CD14-positive monocyte (primary cell): ENCODE results near the gene HARBI1. TPM values are rescaled to one million over a fixed set of nuclear protein-coding genes. Genes with fewer than 3 reads are reported as not detected.

Experiments
- DNase-seq, 3 donors: peaks; one replicate each; pipeline ENCODE4 v3.0.0-alpha.2; 2011 to 2022
- H2AFZ ChIP-seq: 2 replicates; pipeline ENCODE4 v1.6.0; 2012; ENCODE audit warnings: mild to moderate bottlenecking, low read depth, low read length, inconsistent platforms; ENCODE audit not compliant: insufficient read depth, poor library complexity, severe bottlenecking
- H3K27ac ChIP-seq, 2 donors: 1 replicate in 1 of 2; 2 replicates in 1 of 2; pipeline ENCODE4 v1.5.1; 2012 to 2013; ENCODE audit warnings: low read length in 2 of 2, control low read depth in 1 of 2, inconsistent platforms in 1 of 2, low read depth in 1 of 2, mild to moderate bottlenecking in 1 of 2
- H3K27me3 ChIP-seq, 2 donors: one replicate each; pipeline versions ENCODE4 v1.6.0 to v1.6.1; 2011 to 2013; ENCODE audit warnings: low read length in 2 of 2; ENCODE audit not compliant: control insufficient read depth in 2 of 2, insufficient read depth in 2 of 2
- H3K36me3 ChIP-seq, 2 donors: replicated peaks in 1 of 2; 1 replicate in 1 of 2; 2 replicates in 1 of 2; pipeline versions ENCODE4 v1.5.1 to v1.6.1; 2012 to 2013; ENCODE audit warnings: low read length in 2 of 2, control low read depth in 1 of 2, inconsistent platforms in 1 of 2, mild to moderate bottlenecking in 1 of 2; ENCODE audit not compliant: insufficient read depth in 2 of 2, control insufficient read depth in 1 of 2
- H3K4me1 ChIP-seq, 2 donors: 1 replicate in 1 of 2; 2 replicates in 1 of 2; pipeline versions ENCODE4 v1.5.1 to v1.6.1; 2012 to 2013; ENCODE audit warnings: low read length in 2 of 2, control low read depth in 1 of 2, inconsistent platforms in 1 of 2, mild to moderate bottlenecking in 1 of 2, moderate library complexity in 1 of 2; ENCODE audit not compliant: insufficient read depth in 2 of 2, control insufficient read depth in 1 of 2
- H3K4me2 ChIP-seq: replicated peaks from 2 replicates; pipeline ENCODE3; 2012; ENCODE audit warnings: low read length, moderate library complexity, mild to moderate bottlenecking; ENCODE audit not compliant: poor library complexity, severe bottlenecking; ENCODE audit errors: extremely low read depth
- H3K4me3 ChIP-seq, 3 experiments: fragments of 200-600 bp in 1 of 3; sonication (generic) in 1 of 3; replicated peaks in 1 of 3; 1 replicate in 2 of 3; 2 replicates in 1 of 3; pipeline ENCODE4 v1.5.1; 2011 to 2013; ENCODE audit warnings: low read length in 3 of 3, mild to moderate bottlenecking in 3 of 3, control low read depth in 2 of 3, low read depth in 2 of 3, inconsistent platforms in 1 of 3, moderate library complexity in 1 of 3
- H3K79me2 ChIP-seq: 2 replicates; pipeline ENCODE4 v1.6.0; 2012; ENCODE audit warnings: mild to moderate bottlenecking, control low read depth, inconsistent platforms, low read length, moderate library complexity; ENCODE audit not compliant: insufficient read depth
- H3K9ac ChIP-seq: 2 replicates; pipeline ENCODE4 v1.6.0; 2017; ENCODE audit warnings: low read length, mild to moderate bottlenecking; ENCODE audit not compliant: insufficient read depth, poor library complexity, severe bottlenecking
- H3K9me3 ChIP-seq, 2 donors: replicated peaks in 1 of 2; 1 replicate in 1 of 2; 2 replicates in 1 of 2; pipeline versions ENCODE4 v1.5.1 to v1.6.1; 2012 to 2013; ENCODE audit warnings: low read length in 2 of 2, control low read depth in 1 of 2; ENCODE audit not compliant: control insufficient read depth in 1 of 2, insufficient read depth in 1 of 2
- H4K20me1 ChIP-seq: 2 replicates; pipeline ENCODE4 v1.6.0; 2012; ENCODE audit warnings: mild to moderate bottlenecking, low read length, control low read depth, moderate library complexity; ENCODE audit not compliant: insufficient read depth
- H3K27ac Mint-ChIP-seq, 7 donors: one replicate each; pipeline ENCODE4 v1.8.0; 2020; ENCODE audit warnings: mild to moderate bottlenecking in 7 of 7, mixed read lengths in 7 of 7, moderate library complexity in 6 of 7, inconsistent platforms in 2 of 7
- H3K27me3 Mint-ChIP-seq, 3 donors: one replicate each; pipeline ENCODE4 v1.8.0; 2021 to 2022; ENCODE audit warnings: low read depth in 3 of 3, mild to moderate bottlenecking in 3 of 3, mixed read lengths in 3 of 3, moderate library complexity in 3 of 3, inconsistent platforms in 1 of 3
- H3K36me3 Mint-ChIP-seq, 2 donors: one replicate each; pipeline ENCODE4 v1.8.0; 2020; ENCODE audit warnings: mixed read lengths in 2 of 2, inconsistent platforms in 1 of 2, mild to moderate bottlenecking in 1 of 2
- H3K4me1 Mint-ChIP-seq: one replicate; pipeline ENCODE4 v1.8.0; 2020; ENCODE audit warnings: mild to moderate bottlenecking, mixed read lengths
- H3K4me3 Mint-ChIP-seq, 2 donors: one replicate each; pipeline ENCODE4 v1.8.0; 2020; ENCODE audit warnings: mild to moderate bottlenecking in 2 of 2, mixed read lengths in 2 of 2, moderate library complexity in 1 of 2
- H3K9me3 Mint-ChIP-seq, 7 donors: one replicate each; pipeline ENCODE4 v1.8.0; 2020 to 2022; ENCODE audit warnings: mixed read lengths in 7 of 7, mild to moderate bottlenecking in 6 of 7, moderate library complexity in 6 of 7, inconsistent platforms in 2 of 7
- CTCF ChIP-seq: fragments of 200-600 bp; IDR thresholded peaks from one replicate; pipeline ENCODE4 v1.8.0; 2022; ENCODE audit warnings: antibody characterized with exemption, mild to moderate bottlenecking
- WGBS: methylation state at CpG from one replicate; pipeline ENCODE4 v1.1.5; 2013; ENCODE audit warnings: missing lambda C conversion rate; ENCODE audit not compliant: insufficient coverage; 5-methylcytosine and 5-hydroxymethylcytosine counted together
- intact Hi-C, 2 donors: fragments of 100-400 bp; cut with micrococcal nuclease; formaldehyde crosslinking; loops; one replicate each; pipeline versions ENCODE4 v1.15.0 to v1.15.1; 2023
- polyA plus RNA-seq, 3 donors: library from polyadenylated mRNA; depleted of rRNA in 1 of 3; unstranded in 2 of 3; stranded (reverse) in 1 of 3; fragments of 300-500 nt in 2 of 3; fragments of >200 nt in 1 of 3; fragmentation: Illumina TruSeq in 2 of 3; gene quantifications; 1 replicate in 2 of 3; 2 replicates in 1 of 3; pipeline ENCODE4 v1.2.3, GENCODE V29; 2012 to 2021

The HARBI1 gene
- polyA plus RNA-seq, 3 donors = 2.1 to 4.4 (median 2.1) TPM

GRCh38 chr11:46574656-46575055 lies 42.4 kb downstream of the HARBI1 start:
- Histone ChIP-seq H3K9ac (no peak overlapping the region), H3K4me1 (peaks cover 0 to 7% of the 10 kb centered on the region in 2 donors), H3K27ac (no peak overlapping the region), H3K79me2 (peaks cover 84% of the 10 kb centered on the region), H3K27me3 (no peaks in the 10 kb centered on the region), H3K4me3 (no peak overlapping the region), H3K9me3 (no peaks in the 10 kb centered on the region), H4K20me1 (peaks cover 67% of the 10 kb centered on the region), H3K4me2 (no peak overlapping the region), H3K36me3 (no peaks in the 10 kb centered on the region), H2AFZ (no peak overlapping the region)
- H3K27me3 Mint-ChIP-seq = no peaks in the 10 kb centered on the region
- intact Hi-C loops = no loop called here
- TF ChIP-seq CTCF = no peak
- H3K36me3 Mint-ChIP-seq = peaks cover 4 to 7% of the 10 kb centered on the region in 2 donors
- DNase-seq = no peak
- WGBS = no CpG with 5 or more reads among the region's 1 CpG
- H3K9me3 Mint-ChIP-seq = no peaks in the 10 kb centered on the region
- H3K4me3 Mint-ChIP-seq = no peak overlapping the region
- H3K27ac Mint-ChIP-seq = no peak overlapping the region
- H3K4me1 Mint-ChIP-seq = peaks cover 16% of the 10 kb centered on the region

GRCh38 chr11:46570790-46571398 lies 46.1 kb downstream of the HARBI1 start:
- Histone ChIP-seq H3K27ac (no peak overlapping the region), H4K20me1 (peaks cover 52% of the 10 kb centered on the region), H3K4me2 (no peak overlapping the region), H3K36me3 (no peaks in the 10 kb centered on the region), H3K4me3 (no peak overlapping the region), H3K4me1 (no peaks in the 10 kb centered on the region), H3K27me3 (no peaks in the 10 kb centered on the region), H3K9me3 (no peaks in the 10 kb centered on the region), H2AFZ (no peak overlapping the region), H3K9ac (no peak overlapping the region), H3K79me2 (peaks cover 84% of the 10 kb centered on the region)
- WGBS = 100% methylated on average over 1 of the region's 2 CpGs
- intact Hi-C loops = no loop called here
- H3K27me3 Mint-ChIP-seq = no peaks in the 10 kb centered on the region
- H3K27ac Mint-ChIP-seq = peak overlapping the region in 2 of 7 donors; percentile 16 to 25
- H3K4me3 Mint-ChIP-seq = no peak overlapping the region
- no peak for TF ChIP-seq CTCF
- peaks cover 8% of the 10 kb centered on the region for H3K4me1 Mint-ChIP-seq
- peaks cover 0 to 2% (median 0%) of the 10 kb centered on the region in 7 donors for H3K9me3 Mint-ChIP-seq
- H3K36me3 Mint-ChIP-seq = peaks cover 3 to 8% of the 10 kb centered on the region in 2 donors
- no peak for DNase-seq
